Esophagus squamous epithelium (tissue), 5 donors: Measurements from ENCODE around the gene KDELR3. TPM values are rescaled to one million over a fixed set of nuclear protein-coding genes. Genes with fewer than 3 reads are reported as not detected.

Experiments used
- DNase-seq: peaks from one replicate; lab custom pipeline; 2025; lab: John Stamatoyannopoulos, UW
- H3K27ac ChIP-seq, 4 donors: fragments of 200-600 bp; sonication (generic); one replicate each; pipeline ENCODE4 v1.5.1; 2016 to 2019; ENCODE audit warnings: mild to moderate bottlenecking in 1 of 4
- H3K27me3 ChIP-seq, 4 donors: fragments of 200-600 bp; sonication (generic); 1 replicate in 3 of 4; 2 replicates in 1 of 4; pipeline versions ENCODE4 v1.5.1 to v1.6.0; 2017 to 2021; ENCODE audit warnings: antibody characterized with exemption in 1 of 4
- H3K36me3 ChIP-seq, 3 donors: fragments of 200-600 bp; sonication (generic); one replicate each; pipeline ENCODE4 v1.5.1; 2016 to 2019
- H3K4me1 ChIP-seq, 3 donors: fragments of 200-600 bp; sonication (generic); one replicate each; pipeline ENCODE4 v1.5.1; 2017 to 2019
- H3K4me3 ChIP-seq, 4 donors: fragments of 200-600 bp; sonication (generic); 1 replicate in 3 of 4; 2 replicates in 1 of 4; pipeline ENCODE4 v1.5.1; 2016 to 2019; ENCODE audit warnings: mild to moderate bottlenecking in 2 of 4, moderate library complexity in 1 of 4
- H3K9me3 ChIP-seq, 3 donors: fragments of 200-600 bp; sonication (generic); one replicate each; pipeline ENCODE4 v1.5.1; 2016 to 2019
- POLR2A ChIP-seq, 4 donors: fragments of 450-650 bp; IDR thresholded peaks; one replicate each; pipeline ENCODE4 v1.6.1; 2017; ENCODE audit warnings: antibody characterized with exemption in 4 of 4, mild to moderate bottlenecking in 4 of 4, moderate library complexity in 3 of 4
- WGBS, 2 donors: methylation state at CpG; one replicate each; pipeline ENCODE4 v1.1.5; 2018; 5-methylcytosine and 5-hydroxymethylcytosine counted together
- intact Hi-C: fragments of 100-400 bp; cut with DNase I; formaldehyde crosslinking; loops from one replicate; pipeline ENCODE4 v1.15.0; 2022
- total RNA-seq, 4 donors: library from RNA; depleted of rRNA; stranded (reverse); fragments of >200 nt; gene quantifications; one replicate each; pipeline ENCODE4 v1.1.0, GENCODE V29; 2016
- TF ChIP-seq, protein P1 (sequence below), 6 experiments: fragments of 450-650 bp in 4 of 6; fragments of 200-600 bp in 2 of 6; sonication (generic) in 2 of 6; IDR thresholded peaks; one replicate each; pipeline ENCODE4 v1.5.1; 2016 to 2019; ENCODE audit warnings: antibody characterized with exemption in 6 of 6, mild to moderate bottlenecking in 4 of 6, moderate library complexity in 4 of 6
- donor health status: DM: yes; HTN: yes; CAD: no.

Gene KDELR3
- total RNA-seq, 4 donors from 2014 or later = 1.1 to 9.6 (median 1.9) TPM

DNA sequence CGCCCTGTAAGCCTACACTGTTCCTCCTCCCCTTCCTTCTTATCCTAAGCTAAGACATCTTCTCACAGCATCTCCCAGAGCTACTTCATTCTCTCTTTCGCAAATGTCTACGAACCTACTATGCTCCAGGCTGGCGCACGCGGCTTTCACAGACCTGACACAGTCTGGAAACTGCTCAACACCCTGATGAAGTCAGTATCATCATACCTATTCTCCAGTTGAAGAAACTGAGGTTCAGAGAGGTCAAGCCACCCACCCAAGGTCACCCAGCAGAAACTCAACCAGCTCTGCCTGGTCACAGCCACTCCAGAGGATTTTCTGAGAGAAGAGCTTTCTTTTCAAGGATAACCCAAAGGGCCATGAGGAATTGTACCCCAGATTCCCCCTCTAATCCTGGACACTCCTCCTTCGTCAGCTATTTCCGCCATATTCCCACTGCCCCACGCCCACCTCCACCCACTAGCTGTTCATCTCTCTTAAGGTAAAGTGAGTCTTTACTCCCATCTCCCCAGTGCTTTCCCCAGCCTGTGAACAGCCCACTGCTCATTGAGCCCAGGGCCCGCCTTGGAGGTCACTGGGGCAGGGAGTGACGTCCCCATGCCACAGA is 14.7 kb upstream of the KDELR3 start:
- WGBS, 2 donors = 65 to 74% methylated on average over 9 of the region's 11 CpGs
- Histone ChIP-seq H3K27me3 (peaks cover 9 to 100% (median 12%) of the 10 kb centered on the region in 4 donors), H3K9me3 (no peaks in the 10 kb centered on the region), H3K27ac (no peak overlapping the region), H3K4me3 (no peak overlapping the region), H3K4me1 (peaks cover 3 to 27% (median 20%) of the 10 kb centered on the region in 3 donors), H3K36me3 (no peaks in the 10 kb centered on the region)
- no peak for DNase-seq
- TF ChIP-seq, protein P1, sequence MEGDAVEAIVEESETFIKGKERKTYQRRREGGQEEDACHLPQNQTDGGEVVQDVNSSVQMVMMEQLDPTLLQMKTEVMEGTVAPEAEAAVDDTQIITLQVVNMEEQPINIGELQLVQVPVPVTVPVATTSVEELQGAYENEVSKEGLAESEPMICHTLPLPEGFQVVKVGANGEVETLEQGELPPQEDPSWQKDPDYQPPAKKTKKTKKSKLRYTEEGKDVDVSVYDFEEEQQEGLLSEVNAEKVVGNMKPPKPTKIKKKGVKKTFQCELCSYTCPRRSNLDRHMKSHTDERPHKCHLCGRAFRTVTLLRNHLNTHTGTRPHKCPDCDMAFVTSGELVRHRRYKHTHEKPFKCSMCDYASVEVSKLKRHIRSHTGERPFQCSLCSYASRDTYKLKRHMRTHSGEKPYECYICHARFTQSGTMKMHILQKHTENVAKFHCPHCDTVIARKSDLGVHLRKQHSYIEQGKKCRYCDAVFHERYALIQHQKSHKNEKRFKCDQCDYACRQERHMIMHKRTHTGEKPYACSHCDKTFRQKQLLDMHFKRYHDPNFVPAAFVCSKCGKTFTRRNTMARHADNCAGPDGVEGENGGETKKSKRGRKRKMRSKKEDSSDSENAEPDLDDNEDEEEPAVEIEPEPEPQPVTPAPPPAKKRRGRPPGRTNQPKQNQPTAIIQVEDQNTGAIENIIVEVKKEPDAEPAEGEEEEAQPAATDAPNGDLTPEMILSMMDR (IDR thresholded peaks at IDR 0.05) = no peak
- no peak for TF ChIP-seq POLR2A (IDR thresholded peaks at IDR 0.05)
- intact Hi-C loops = no loop called here

DNA sequence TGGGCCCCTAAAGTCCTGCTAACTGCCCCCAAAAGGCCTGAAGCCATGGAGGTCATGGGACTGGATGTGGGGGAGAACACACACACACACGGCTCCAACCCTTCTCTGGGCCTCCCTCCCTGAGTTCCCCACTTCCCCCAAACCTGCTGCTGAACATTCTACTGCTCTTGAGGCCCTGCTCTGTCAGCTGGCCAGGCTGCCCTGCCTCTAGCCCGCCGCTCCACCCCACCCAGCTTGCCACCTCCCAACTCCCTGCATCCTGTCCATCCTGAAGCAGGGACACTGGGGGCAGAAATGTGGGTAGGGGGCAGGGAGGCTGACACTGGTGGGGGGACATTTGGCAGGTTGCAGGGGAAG is 13.9 kb upstream of the KDELR3 start:
- DNase-seq = no peak
- WGBS, 2 donors = 20 to 67% methylated on average over 1 of the region's 3 CpGs

DNA sequence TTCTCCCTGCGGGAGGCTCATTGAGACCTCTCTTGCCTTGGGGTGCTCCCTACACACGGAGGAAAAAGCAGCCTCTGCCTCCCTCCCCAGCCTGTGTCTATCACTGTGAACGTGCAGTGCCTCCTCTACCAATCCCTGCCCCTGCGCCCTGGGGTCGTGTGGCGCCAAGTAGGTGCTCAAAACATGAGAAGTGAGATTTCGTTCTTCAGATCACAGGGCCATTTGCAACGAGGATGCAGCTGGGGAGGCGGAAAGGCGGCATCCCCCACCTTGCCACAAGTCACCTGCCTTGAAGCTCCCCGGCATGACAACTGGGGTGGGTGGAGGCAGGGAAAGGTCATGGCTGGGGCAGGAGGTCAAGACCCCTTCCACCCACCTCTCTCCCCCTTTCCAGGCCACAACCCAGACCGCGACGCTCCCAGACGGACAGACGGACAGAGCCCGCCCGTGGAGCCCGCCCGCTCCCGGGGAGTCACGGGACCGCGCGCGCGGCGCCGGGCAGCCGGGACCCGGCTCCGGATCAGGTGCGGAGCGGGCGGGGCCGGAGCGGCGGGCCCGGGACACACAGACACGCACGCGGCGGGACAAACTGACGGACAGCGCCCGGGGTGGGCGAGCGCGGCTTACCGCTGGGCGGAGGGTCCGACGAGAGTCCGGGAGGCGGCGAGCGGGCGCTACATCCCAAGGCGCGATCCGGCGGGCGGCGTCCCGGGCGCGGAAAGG is 13.4 kb upstream of the KDELR3 start:
- Histone ChIP-seq H3K27ac (no peak overlapping the region), H3K9me3 (no peaks in the 10 kb centered on the region), H3K4me1 (peaks cover 3 to 27% (median 20%) of the 10 kb centered on the region in 3 donors), H3K27me3 (peaks cover 9 to 100% (median 12%) of the 10 kb centered on the region in 4 donors), H3K4me3 (peak overlapping the region; percentile 22 to 67 (median 40)), H3K36me3 (no peaks in the 10 kb centered on the region)
- DNase-seq = no peak
- TF ChIP-seq, protein P1 (IDR thresholded peaks at IDR 0.05) = no peak
- TF ChIP-seq POLR2A (IDR thresholded peaks at IDR 0.05) = no peak
- 27 to 32% methylated on average over 2 to 7 of the region's 67 CpGs for WGBS, 2 donors
- intact Hi-C loops = no loop called here

More for the DNA sequence above, 13.9 kb upstream of the KDELR3 start:
- Histone ChIP-seq H3K4me3 (no peak overlapping the region), H3K4me1 (peaks cover 3 to 27% (median 20%) of the 10 kb centered on the region in 3 donors), H3K9me3 (no peaks in the 10 kb centered on the region), H3K36me3 (no peaks in the 10 kb centered on the region), H3K27me3 (peaks cover 9 to 100% (median 12%) of the 10 kb centered on the region in 4 donors), H3K27ac (no peak overlapping the region)
- intact Hi-C loops = no loop called here
- no peak for TF ChIP-seq POLR2A (IDR thresholded peaks at IDR 0.05)

DNA sequence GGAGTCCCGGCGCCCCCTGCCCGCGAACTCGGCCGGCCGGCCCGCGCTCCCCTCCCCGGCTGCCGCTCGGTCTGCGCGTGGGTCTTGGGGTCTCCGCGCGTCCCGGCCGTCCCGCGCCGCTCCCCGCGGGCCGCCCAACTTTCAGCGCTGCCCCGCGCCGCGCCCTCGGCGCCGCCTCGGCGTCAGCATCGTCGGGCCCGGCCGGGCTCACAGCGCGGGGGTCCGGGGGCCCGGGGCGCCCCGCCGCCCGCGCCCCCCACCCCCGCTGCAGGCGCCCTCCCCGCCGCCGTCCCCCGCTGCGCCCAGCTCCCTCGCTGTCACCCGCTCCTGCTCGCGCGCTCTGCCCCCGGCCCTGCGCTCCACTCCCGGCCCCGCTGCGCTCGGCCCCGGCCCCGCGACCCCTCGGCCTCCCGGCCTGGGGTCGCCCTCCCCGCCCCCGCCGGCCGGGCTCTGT is 12.8 kb upstream of the KDELR3 start, which contains the start of gene KCNJ4:
TSS of gene KCNJ4 (minus strand) at position 124 of the 454 bp plus-strand sequence. CDS start 27,067 bp downstream, outside the sequence.
- Histone ChIP-seq H3K27me3 (peaks cover 9 to 100% (median 12%) of the 10 kb centered on the region in 4 donors), H3K4me1 (peaks cover 3 to 27% (median 20%) of the 10 kb centered on the region in 3 donors), H3K9me3 (no peaks in the 10 kb centered on the region), H3K36me3 (no peaks in the 10 kb centered on the region), H3K27ac (no peak within 1 kb of the TSS), H3K4me3 (peak within 1 kb of the TSS; percentile 22 to 67 (median 40))
- intact Hi-C loops = no loop called here
- no peak for DNase-seq
- WGBS, 2 donors = no CpG with 5 or more reads among the region's 76 CpGs
- TF ChIP-seq, protein P1 (IDR thresholded peaks at IDR 0.05) = no peak
- TF ChIP-seq POLR2A (IDR thresholded peaks at IDR 0.05) = no peak

DNA sequence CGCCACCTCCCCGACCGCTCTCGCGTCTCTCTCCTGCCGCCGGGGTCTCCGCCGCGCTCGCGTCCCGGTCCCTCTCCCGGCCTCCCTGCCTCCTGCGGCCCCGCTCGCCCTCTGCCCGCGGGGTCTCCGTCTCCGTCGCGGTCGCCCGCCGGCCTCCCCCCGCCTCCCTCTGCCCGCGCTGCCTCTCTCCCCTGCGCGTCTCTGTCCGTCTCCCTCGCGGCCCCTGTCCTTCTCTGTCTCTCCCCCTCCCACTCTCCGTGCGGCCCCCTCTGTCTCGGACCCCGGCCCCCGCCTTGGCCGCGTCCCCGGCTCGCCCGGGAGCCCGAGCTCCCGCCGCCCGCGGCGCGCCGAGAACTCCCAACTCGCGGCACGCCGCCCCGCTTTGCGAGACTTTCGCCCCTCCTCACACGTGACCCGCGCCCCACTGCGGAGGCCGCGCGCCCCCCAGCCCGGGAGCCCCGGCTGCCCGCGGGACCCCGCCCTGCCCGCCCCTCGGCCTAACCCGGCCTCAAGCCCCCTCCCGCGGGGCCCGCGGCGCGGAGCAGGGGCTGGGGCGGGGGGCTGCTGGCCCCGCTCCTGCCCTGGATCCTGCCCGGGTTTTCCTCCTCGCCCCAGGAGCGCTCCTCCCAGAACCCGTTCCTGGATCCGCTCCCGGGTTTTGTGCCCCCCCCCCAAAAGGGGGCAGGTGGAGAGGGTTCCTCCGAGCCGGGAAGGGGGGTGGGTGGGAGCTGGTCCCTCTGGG is 12.2 kb upstream of the KDELR3 start:
- Histone ChIP-seq H3K9me3 (no peaks in the 10 kb centered on the region), H3K27ac (no peak overlapping the region), H3K27me3 (peaks cover 9 to 100% (median 13%) of the 10 kb centered on the region in 4 donors), H3K4me1 (peaks cover 3 to 27% (median 20%) of the 10 kb centered on the region in 3 donors), H3K36me3 (no peaks in the 10 kb centered on the region), H3K4me3 (peak overlapping the region; percentile 14 to 67 (median 40))
- TF ChIP-seq, protein P1 (IDR thresholded peaks at IDR 0.05) = no peak
- no peak for TF ChIP-seq POLR2A (IDR thresholded peaks at IDR 0.05)
- WGBS, 2 donors = 1 to 4% methylated on average over 23 to 25 of the region's 90 CpGs
- intact Hi-C loops = no loop called here
- DNase-seq = no peak
